ENCODE results near the gene PRR12.

The PRR12 gene

GRCh38 chr19:49564616-49565045, 26.4 kb upstream of the PRR12 start:
- H3K36me3 ChIP-seq, result peaks cover 26% of the 10 kb centered on the region
- H3K4me1 ChIP-seq (ENCODE audit: control insufficient read depth in 1 of 2, insufficient read depth in 1 of 2, low read depth in 1 of 2, low read length in 1 of 2), result peaks cover 7 to 10% of the 10 kb centered on the region in 2 experiments
- no peak overlapping the region for H3K4me3 ChIP-seq (ENCODE audit: low read depth in 1 of 2, low read length in 1 of 2)
- TF ChIP-seq CTCF (IDR thresholded peaks at IDR 0.05), result no peak
- no peaks in the 10 kb centered on the region for H3K27me3 ChIP-seq
- no peak overlapping the region for H3K27ac ChIP-seq
- no peaks in the 10 kb centered on the region for H3K9me3 ChIP-seq

- peaks cover 5 to 9% of the 10 kb centered on the region in 2 experiments for H3K4me1 ChIP-seq (ENCODE audit: control insufficient read depth in 1 of 2, insufficient read depth in 1 of 2, low read depth in 1 of 2, low read length in 1 of 2)
These were observed 25.7 kb upstream of the PRR12 start for GRCh38 chr19:49565261-49565660.

DNA sequence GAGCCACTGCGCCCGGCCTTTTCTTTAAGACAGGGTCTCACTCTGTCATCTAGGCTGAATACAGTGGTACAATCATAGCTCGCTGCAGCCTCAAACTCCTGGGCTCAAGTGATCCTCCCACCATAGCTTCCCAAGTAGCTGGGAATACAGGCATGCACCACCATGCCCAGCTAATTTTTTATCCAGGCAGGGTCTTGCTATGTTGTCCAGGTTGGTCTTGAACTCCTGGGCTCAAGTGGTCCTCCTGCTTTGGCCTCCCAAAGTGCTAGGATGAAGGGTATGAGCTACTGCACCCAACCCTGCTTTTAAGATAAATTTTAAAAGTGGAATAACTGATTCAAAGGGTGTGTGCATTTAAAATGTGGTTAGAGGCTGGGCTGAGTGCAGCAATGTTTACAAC, 24.7 kb upstream of the PRR12 start:
- Histone ChIP-seq H3K36me3 (peaks cover 15% of the 10 kb centered on the region), H3K4me3 (ENCODE audit: low read depth in 1 of 2, low read length in 1 of 2) (no peak overlapping the region), H3K9me3 (no peaks in the 10 kb centered on the region), H3K27me3 (no peaks in the 10 kb centered on the region), H3K27ac (no peak overlapping the region), H3K4me1 (ENCODE audit: control insufficient read depth in 1 of 2, insufficient read depth in 1 of 2, low read depth in 1 of 2, low read length in 1 of 2) (no peaks in the 10 kb centered on the region)
- TF ChIP-seq CTCF (IDR thresholded peaks at IDR 0.05), result no peak

More at GRCh38 chr19:49565261-49565660, 25.7 kb upstream of the PRR12 start:
- H3K9me3 ChIP-seq, result no peaks in the 10 kb centered on the region
- H3K4me3 ChIP-seq (ENCODE audit: low read depth in 1 of 2, low read length in 1 of 2), result no peak overlapping the region
- no peaks in the 10 kb centered on the region for H3K27me3 ChIP-seq
- no peak overlapping the region for H3K27ac ChIP-seq
- H3K36me3 ChIP-seq, result peaks cover 20% of the 10 kb centered on the region
- no peak for TF ChIP-seq CTCF (IDR thresholded peaks at IDR 0.05)

DNA sequence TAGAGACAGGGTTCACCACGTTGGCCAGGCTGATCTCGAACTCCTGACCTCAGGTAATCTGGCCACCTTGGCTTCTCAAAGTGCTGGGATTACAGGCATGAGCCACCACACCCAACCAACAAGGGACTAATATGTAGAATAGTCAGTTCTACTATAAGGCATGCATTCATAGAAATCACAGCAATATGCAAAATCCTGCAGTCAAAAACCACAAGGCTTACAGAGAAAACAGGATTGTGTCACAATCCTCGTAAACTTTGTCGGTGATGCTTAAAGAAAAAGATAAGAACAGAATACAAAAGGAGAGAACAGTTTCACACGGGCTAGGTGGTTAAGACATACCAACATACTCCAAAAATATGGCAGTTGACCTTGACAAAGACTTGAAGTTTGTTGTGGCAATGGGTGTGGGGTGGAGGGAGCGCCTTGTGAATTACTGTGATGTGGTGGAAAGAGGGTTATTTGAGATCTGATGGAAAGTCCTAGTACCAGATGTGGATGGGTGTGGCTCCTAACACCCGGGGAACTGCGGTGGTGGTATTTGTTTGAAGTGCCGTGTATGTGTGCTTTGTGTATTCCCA, 23.0 kb upstream of the PRR12 start:
- H3K27ac ChIP-seq, result no peak overlapping the region
- H3K4me3 ChIP-seq (ENCODE audit: low read depth in 1 of 2, low read length in 1 of 2), result no peak overlapping the region
- no peaks in the 10 kb centered on the region for H3K4me1 ChIP-seq (ENCODE audit: control insufficient read depth in 1 of 2, insufficient read depth in 1 of 2, low read depth in 1 of 2, low read length in 1 of 2)

DNA sequence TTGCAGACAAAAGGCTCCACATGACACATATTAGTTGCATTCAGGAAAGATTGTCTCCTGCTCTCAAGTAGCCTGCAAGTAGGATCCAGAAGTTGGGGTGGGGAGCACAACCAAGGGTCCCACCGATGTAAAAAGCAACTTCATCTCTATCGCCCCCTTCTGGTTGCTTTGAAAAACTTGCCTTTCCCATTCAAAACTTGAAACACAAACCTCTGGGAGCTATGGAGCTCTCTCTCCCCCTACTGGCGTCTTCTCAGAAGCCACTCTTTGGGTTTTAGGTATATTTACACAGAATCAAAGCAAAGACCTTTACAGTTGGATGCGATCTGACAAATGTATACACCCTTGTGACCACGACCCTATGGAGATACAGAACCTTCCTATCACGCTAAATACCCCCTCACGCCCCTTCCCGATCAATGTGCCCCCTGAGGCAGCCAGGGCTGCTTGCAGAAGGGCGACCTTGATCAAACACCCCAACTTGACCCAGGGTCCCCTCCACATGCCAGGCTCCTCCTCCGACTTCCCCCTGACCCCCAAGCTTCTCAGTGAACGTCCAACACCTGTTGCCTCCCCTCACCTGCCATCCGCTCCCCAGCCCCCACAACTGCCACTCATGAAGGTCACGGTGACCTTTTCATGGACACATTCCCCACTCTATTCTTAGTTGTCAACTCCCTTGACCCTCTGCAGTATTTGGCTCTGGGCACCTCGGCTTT, 20.7 kb upstream of the PRR12 start:
- H3K4me3 ChIP-seq (ENCODE audit: low read depth in 1 of 2, low read length in 1 of 2), result no peak overlapping the region
- peaks cover 23% of the 10 kb centered on the region for H3K36me3 ChIP-seq
- peak; percentile 71 for TF ChIP-seq CTCF (IDR thresholded peaks at IDR 0.05)
- H3K27ac ChIP-seq, result no peak overlapping the region
- no peaks in the 10 kb centered on the region for H3K9me3 ChIP-seq
- H3K27me3 ChIP-seq, result no peaks in the 10 kb centered on the region
- no peaks in the 10 kb centered on the region for H3K4me1 ChIP-seq (ENCODE audit: control insufficient read depth in 1 of 2, insufficient read depth in 1 of 2, low read depth in 1 of 2, low read length in 1 of 2)

More for the DNA sequence above, 23.0 kb upstream of the PRR12 start:
- Histone ChIP-seq H3K36me3 (peaks cover 16% of the 10 kb centered on the region), H3K9me3 (no peaks in the 10 kb centered on the region), H3K27me3 (no peaks in the 10 kb centered on the region)
- no peak for TF ChIP-seq CTCF (IDR thresholded peaks at IDR 0.05)
